HL-60 (cell line): ENCODE results near the gene ARHGAP24.

Experiments
- CTCF ChIP-seq: IDR thresholded peaks from one replicate; pipeline ENCODE4 v1.5.1; 2011; ENCODE audit warnings: low read length, control low read depth, inconsistent platforms; ENCODE audit not compliant: insufficient read depth
- POLR2AphosphoS5 ChIP-seq: IDR thresholded peaks from 2 replicates; pipeline ENCODE4 v1.6.1; 2012; ENCODE audit warnings: low read depth

GRCh38 chr4:85676850-85677590 lies 202.1 kb downstream of the ARHGAP24 start:
- no peak for TF ChIP-seq POLR2AphosphoS5
- TF ChIP-seq CTCF = no peak
